H1 (cell line): ENCODE measurements around the gene DCUN1D3. TPM values are rescaled to one million over a fixed set of nuclear protein-coding genes. Genes with fewer than 3 reads are reported as not detected.

ENCODE experiments used
- CTCF ChIA-PET: fragments of 300-600 bp; sonication (Branson Sonifier 250); formaldehyde crosslinking; loops from one replicate; lab custom pipeline; 2021; ENCODE audit not compliant: partially characterized antibody; lab: Charles Lee
- POLR2A ChIA-PET: fragments of 300-600 bp; sonication (Branson Sonifier 250); formaldehyde crosslinking; loops from one replicate; lab custom pipeline; 2021; ENCODE audit warnings: inconsistent platforms; ENCODE audit not compliant: partially characterized antibody; lab: Charles Lee
- DNase-seq, 2 experiments: peaks; one replicate each; pipeline versions ENCODE4 v3.0.0 to v3.0.0-alpha.2; 2010 to 2022; ENCODE audit warnings: low spot score in 2 of 2, low read depth in 1 of 2, mixed read lengths in 1 of 2
- FAIRE-seq: peaks from 2 replicates; lab custom pipeline; 2011; peaks lifted over from hg19 to GRCh38; lab: Jason Lieb, UNC
- H2AFZ ChIP-seq: 2 replicates; pipeline ENCODE4 v1.8.1; 2012; ENCODE audit warnings: low read length, inconsistent platforms
- H2AK5ac ChIP-seq: 2 replicates; pipeline ENCODE4 v1.6.1; 2013; ENCODE audit warnings: low read depth, low read length
- H2BK120ac ChIP-seq: replicated peaks from 2 replicates; pipeline ENCODE3; 2013; ENCODE audit warnings: low read depth, low read length, inconsistent platforms
- H2BK12ac ChIP-seq: 2 replicates; pipeline ENCODE4 v1.6.1; 2013; ENCODE audit warnings: low read depth, low read length
- H2BK15ac ChIP-seq: 2 replicates; pipeline ENCODE4 v1.6.1; 2013; ENCODE audit warnings: low read length
- H2BK20ac ChIP-seq: 2 replicates; pipeline ENCODE4 v1.6.1; 2013; ENCODE audit warnings: low read length
- H2BK5ac ChIP-seq: 2 replicates; pipeline ENCODE4 v1.6.1; 2013; ENCODE audit warnings: low read depth, low read length
- H3K14ac ChIP-seq: 2 replicates; pipeline ENCODE4 v1.6.1; 2013; ENCODE audit warnings: inconsistent platforms; ENCODE audit not compliant: insufficient read length
- H3K18ac ChIP-seq: 2 replicates; pipeline ENCODE4 v1.6.1; 2013; ENCODE audit warnings: low read length; ENCODE audit errors: extremely low read depth
- H3K23ac ChIP-seq: 2 replicates; pipeline ENCODE4 v1.6.1; 2013; ENCODE audit warnings: inconsistent platforms; ENCODE audit not compliant: insufficient read length
- H3K23me2 ChIP-seq: 2 replicates; pipeline ENCODE4 v1.6.1; 2013; ENCODE audit warnings: low read depth, low read length
- H3K27ac ChIP-seq: 2 replicates; pipeline ENCODE4 v1.6.1; 2011; ENCODE audit warnings: low read depth, low read length, inconsistent platforms
- H3K27me3 ChIP-seq, 4 experiments: replicated peaks in 1 of 4; 1 replicate in 1 of 4; 2 replicates in 3 of 4; pipeline versions ENCODE4 v1.6.1 to v1.8.1; 2011 to 2013; ENCODE audit warnings: low read length in 3 of 4, mild to moderate bottlenecking in 3 of 4, inconsistent platforms in 2 of 4, mixed read lengths in 2 of 4, moderate library complexity in 1 of 4; ENCODE audit not compliant: control insufficient read depth in 3 of 4, insufficient read depth in 3 of 4; ENCODE audit errors: extremely low read depth in 1 of 4
- H3K36me3 ChIP-seq, 4 experiments: 2 replicates each; pipeline versions ENCODE4 v1.6.1 to v1.8.1; 2011 to 2013; ENCODE audit warnings: mild to moderate bottlenecking in 4 of 4, low read length in 3 of 4, moderate library complexity in 2 of 4, control low read depth in 1 of 4, inconsistent platforms in 1 of 4; ENCODE audit not compliant: insufficient read depth in 4 of 4, control insufficient read depth in 2 of 4
- H3K4ac ChIP-seq: replicated peaks from 2 replicates; pipeline ENCODE3; 2013; ENCODE audit warnings: low read length, low read depth, mixed read lengths, inconsistent platforms; ENCODE audit not compliant: insufficient read length
- H3K4me1 ChIP-seq, 4 experiments: replicated peaks in 1 of 4; 1 replicate in 1 of 4; 2 replicates in 3 of 4; pipeline versions ENCODE4 v1.6.1 to v1.8.1; 2011 to 2013; ENCODE audit warnings: low read length in 3 of 4, inconsistent platforms in 2 of 4, mixed read lengths in 1 of 4; ENCODE audit not compliant: insufficient read depth in 4 of 4, control insufficient read depth in 3 of 4
- H3K4me2 ChIP-seq, 2 experiments: 2 replicates each; pipeline versions ENCODE4 v1.6.1 to v1.8.1; 2011 to 2013; ENCODE audit warnings: low read depth in 2 of 2, low read length in 2 of 2, control low read depth in 1 of 2, inconsistent platforms in 1 of 2, mild to moderate bottlenecking in 1 of 2; ENCODE audit not compliant: insufficient read depth in 1 of 2
- H3K4me3 ChIP-seq, 4 experiments: fragments of 200-600, 300-600 bp in 1 of 4; sonication (generic), shearing (Covaris generic), sonication (Bioruptor Twin) in 1 of 4; 2 replicates each; pipeline versions ENCODE4 v1.5.1 to v1.8.1; 2011 to 2016; ENCODE audit warnings: low read length in 4 of 4, low read depth in 3 of 4, control low read depth in 2 of 4, inconsistent platforms in 2 of 4, mild to moderate bottlenecking in 2 of 4, mixed read lengths in 1 of 4, moderate library complexity in 1 of 4; ENCODE audit not compliant: insufficient read depth in 2 of 4; ENCODE audit errors: extremely low read depth in 1 of 4
- H3K56ac ChIP-seq: replicated peaks from 2 replicates; pipeline ENCODE3; 2013; ENCODE audit warnings: low read depth, mild to moderate bottlenecking, mixed read lengths, low read length, inconsistent platforms; ENCODE audit not compliant: insufficient read length
- H3K79me1 ChIP-seq: 2 replicates; pipeline ENCODE4 v1.6.1; 2013; ENCODE audit warnings: low read depth, low read length, control low read depth
- H3K79me2 ChIP-seq, 2 experiments: 2 replicates each; pipeline versions ENCODE4 v1.6.1 to v1.8.1; 2012 to 2013; ENCODE audit warnings: low read length in 2 of 2, mild to moderate bottlenecking in 2 of 2, inconsistent platforms in 1 of 2; ENCODE audit not compliant: insufficient read depth in 2 of 2, control insufficient read depth in 1 of 2
- H3K9ac ChIP-seq, 4 experiments: replicated peaks in 1 of 4; 1 replicate in 1 of 4; 2 replicates in 3 of 4; pipeline versions ENCODE4 v1.6.1 to v1.8.1; 2011 to 2013; ENCODE audit warnings: low read depth in 3 of 4, low read length in 3 of 4, control low read depth in 2 of 4, mild to moderate bottlenecking in 2 of 4, moderate library complexity in 2 of 4, inconsistent platforms in 1 of 4; ENCODE audit errors: extremely low read depth in 1 of 4
- H3K9me3 ChIP-seq, 2 experiments: 2 replicates each; pipeline versions ENCODE4 v1.6.1 to v1.8.1; 2012 to 2013; ENCODE audit warnings: mild to moderate bottlenecking in 2 of 2, moderate library complexity in 2 of 2, control low read depth in 1 of 2, inconsistent platforms in 1 of 2, low read depth in 1 of 2, low read length in 1 of 2, mixed read lengths in 1 of 2; ENCODE audit not compliant: insufficient read depth in 2 of 2
- H4K20me1 ChIP-seq, 2 experiments: replicated peaks in 1 of 2; 2 replicates each; pipeline versions ENCODE3 to v1.8.1; 2011 to 2013; ENCODE audit warnings: inconsistent platforms in 2 of 2, low read length in 2 of 2, mild to moderate bottlenecking in 1 of 2; ENCODE audit not compliant: insufficient read depth in 2 of 2, control insufficient read depth in 1 of 2
- H4K5ac ChIP-seq: 2 replicates; pipeline ENCODE4 v1.6.1; 2013; ENCODE audit warnings: low read length, low read depth, mixed read lengths, inconsistent platforms; ENCODE audit not compliant: insufficient read length
- H4K8ac ChIP-seq: 2 replicates; pipeline ENCODE4 v1.8.0; 2013; ENCODE audit warnings: mild to moderate bottlenecking, moderate library complexity, low read length, inconsistent platforms; ENCODE audit not compliant: insufficient read depth; ENCODE audit errors: extremely low read depth
- H4K91ac ChIP-seq: replicated peaks from 2 replicates; pipeline ENCODE3; 2013; ENCODE audit warnings: low read length, mixed read lengths, inconsistent platforms; ENCODE audit not compliant: insufficient read length
- CTBP2 ChIP-seq: IDR thresholded peaks from 2 replicates; pipeline ENCODE4 v1.7.0; 2011; ENCODE audit warnings: borderline replicate concordance, mild to moderate bottlenecking, moderate library complexity, mixed read lengths, low read length; ENCODE audit not compliant: insufficient read depth, insufficient read length
- EP300 ChIP-seq, 2 experiments: IDR thresholded peaks; 1 replicate in 1 of 2; 2 replicates in 1 of 2; pipeline ENCODE4 v1.6.1; 2011 to 2012; ENCODE audit warnings: low read depth in 2 of 2, low read length in 2 of 2, mild to moderate bottlenecking in 2 of 2, borderline replicate concordance in 1 of 2, inconsistent platforms in 1 of 2, moderate library complexity in 1 of 2
- GTF2F1 ChIP-seq: IDR thresholded peaks from 2 replicates; pipeline ENCODE4 v1.6.1; 2012; ENCODE audit warnings: low read depth, low read length, improper control_type of control experiment, borderline replicate concordance
- HDAC2 ChIP-seq, 2 experiments: fragments of 300-600 bp in 1 of 2; sonication (generic) in 1 of 2; IDR thresholded peaks; 2 replicates each; pipeline ENCODE4 v1.6.1; 2011 to 2012; ENCODE audit warnings: low read depth in 2 of 2, low read length in 2 of 2, mild to moderate bottlenecking in 2 of 2, moderate library complexity in 2 of 2, borderline replicate concordance in 1 of 2, inconsistent platforms in 1 of 2
- JUND ChIP-seq: IDR thresholded peaks from 2 replicates; pipeline ENCODE4 v1.6.1; 2011; ENCODE audit warnings: mild to moderate bottlenecking, improper control_type of control experiment, low read length
- KDM5A ChIP-seq: fragments of 200-600 bp; IDR thresholded peaks from 2 replicates; pipeline ENCODE4 v1.7.1; 2012; ENCODE audit warnings: mild to moderate bottlenecking, low read length, inconsistent platforms, mixed read lengths
- MAX ChIP-seq: IDR thresholded peaks from 2 replicates; pipeline ENCODE4 v1.6.1; 2012; ENCODE audit warnings: inconsistent platforms
- RFX5 ChIP-seq: IDR thresholded peaks from 2 replicates; pipeline ENCODE4 v1.6.1; 2011; ENCODE audit warnings: low read depth, low read length, improper control_type of control experiment, borderline replicate concordance
- SAP30 ChIP-seq: fragments of 300-600 bp; sonication (generic); IDR thresholded peaks from 2 replicates; pipeline ENCODE4 v1.7.1; 2012; ENCODE audit warnings: low read length, moderate library complexity, mild to moderate bottlenecking, inconsistent platforms; ENCODE audit not compliant: insufficient read depth, insufficient replicate concordance
- SP1 ChIP-seq: IDR thresholded peaks from 2 replicates; pipeline ENCODE4 v1.6.1; 2011; ENCODE audit warnings: low read depth, low read length
- SP2 ChIP-seq: IDR thresholded peaks from 2 replicates; pipeline ENCODE4 v1.6.1; 2012; ENCODE audit warnings: mild to moderate bottlenecking, low read length, inconsistent platforms
- SUZ12 ChIP-seq: fragments of 200-600 bp; sonication (generic); IDR thresholded peaks from 2 replicates; pipeline ENCODE4 v1.6.1; 2012; ENCODE audit warnings: mild to moderate bottlenecking, inconsistent platforms, low read length, moderate library complexity, mixed read lengths
- TCF12 ChIP-seq: IDR thresholded peaks from 2 replicates; pipeline ENCODE4 v1.6.1; 2011; ENCODE audit warnings: low read depth, mild to moderate bottlenecking, low read length
- WGBS, 2 experiments: shearing (Covaris generic) in 1 of 2; methylation state at CpG; one replicate each; pipeline versions ENCODE4 v1.1.6 to v1.1.7; 2013 to 2015; ENCODE audit warnings: low lambda C conversion rate in 2 of 2, mixed read lengths in 2 of 2, inconsistent platforms in 1 of 2, low coverage in 1 of 2, missing lambda C conversion rate in 1 of 2; ENCODE audit not compliant: insufficient replicate concordance in 2 of 2, insufficient coverage in 1 of 2, insufficient read length in 1 of 2; ENCODE audit errors: extremely low coverage in 1 of 2, missing lambda C conversion rate in 1 of 2; 5-methylcytosine and 5-hydroxymethylcytosine counted together
- polyA plus RNA-seq, 7 experiments: library from polyadenylated mRNA; depleted of rRNA in 3 of 7; stranded (reverse) in 5 of 7; unstranded in 2 of 7; fragments of >200 nt in 5 of 7; fragments of 200-250 nt in 2 of 7; gene quantifications; 1 replicate in 5 of 7; 2 replicates in 1 of 7; 4 replicates in 1 of 7; pipeline versions ENCODE4 v1.2.1 to v1.2.3, GENCODE V29; 2011 to 2013; ENCODE audit warnings: missing spikeins in 2 of 7, mixed read lengths in 2 of 7
- total RNA-seq: library from RNA; stranded (reverse); fragmentation: NEBNext Ultra II Directional; extraction: Animal tissue kit (Norgen Biotek cat#: 25700); gene quantifications from 2 replicates; pipeline ENCODE4 v1.2.1, GENCODE V29; 2021

Gene DCUN1D3
- total and polyA plus RNA-seq, 2 of the 8 experiments (the other 6 are each of a cell fraction or from before 2014, with no cell fraction given) = 3.5 to 18.2 TPM

GRCh38 chr16:20844588-20844987 lies 55.6 kb downstream of the DCUN1D3 start:
- no peak overlapping the region for H2AK5ac ChIP-seq
- no peak overlapping the region for H2BK5ac ChIP-seq
- H3K4ac ChIP-seq = no peak overlapping the region
- H2BK12ac ChIP-seq = no peak overlapping the region
- H3K4me3 ChIP-seq = no peak overlapping the region
- no peaks in the 10 kb centered on the region for H3K23me2 ChIP-seq
- H2AFZ ChIP-seq = no peak overlapping the region
- H2BK20ac ChIP-seq = no peak overlapping the region
- FAIRE-seq = no peak
- no peak overlapping the region for H2BK120ac ChIP-seq
- CTCF ChIA-PET = interaction anchor here (9.6 kb wide), 1 partner anchor 239 kb away, joined by 125 read pairs; no protein-coding TSS in a partner anchor
- no peaks in the 10 kb centered on the region for H3K79me1 ChIP-seq
- no peak overlapping the region for H4K5ac ChIP-seq
- peaks cover 2 to 10% (median 5%) of the 10 kb centered on the region in 4 experiments; a peak in 3 of 8 replicates for H3K36me3 ChIP-seq
- no peak overlapping the region for H2BK15ac ChIP-seq
- H3K9ac ChIP-seq = no peak overlapping the region
- 87% methylated on average over 3 of the region's 3 CpGs; no CpG with 5 or more reads in 1 of the 2 experiments for WGBS, 2 experiments
- no peak overlapping the region for H3K4me2 ChIP-seq
- DNase-seq = no peak
- no peak overlapping the region for H3K23ac ChIP-seq
- no peak overlapping the region for H4K91ac ChIP-seq
- no peaks in the 10 kb centered on the region for H3K79me2 ChIP-seq
- H3K4me1 ChIP-seq = no peaks in the 10 kb centered on the region
- no peak overlapping the region for H4K8ac ChIP-seq
- H3K27me3 ChIP-seq = no peaks in the 10 kb centered on the region
- no peak overlapping the region for H3K18ac ChIP-seq
- no peak overlapping the region for H3K27ac ChIP-seq
- H3K14ac ChIP-seq = no peak overlapping the region
- no peaks in the 10 kb centered on the region for H3K9me3 ChIP-seq
- H3K56ac ChIP-seq = no peak overlapping the region
- POLR2A ChIA-PET = no interaction called here
- peaks cover 0 to 2% of the 10 kb centered on the region in 2 experiments for H4K20me1 ChIP-seq
- TF ChIP-seq SP2 (no peak), SUZ12 (no peak), SP1 (no peak), CTBP2 (no peak), MAX (no peak), KDM5A (no peak), GTF2F1 (no peak), HDAC2 (IDR thresholded peaks at IDR 0.05; ENCODE audit: borderline replicate concordance in 1 of 2, low read depth in 2 of 2, low read length in 2 of 2) (no peak), TCF12 (no peak), EP300 (IDR thresholded peaks at IDR 0.05; ENCODE audit: borderline replicate concordance in 1 of 2, low read depth in 2 of 2, low read length in 2 of 2) (no peak), JUND (no peak), SAP30 (no peak), RFX5 (no peak)
